MM.1S (cell line): ENCODE data around the gene LCE6A.

Experiments used
- CTCF ChIP-seq: fragments of 300-600 bp; sonication (generic); IDR thresholded peaks from 2 replicates; pipeline ENCODE4 v1.5.1; 2016; ENCODE audit warnings: antibody characterized with exemption, low read length, mixed read lengths
- EZH2 ChIP-seq: fragments of 300-600 bp; sonication (generic); optimal IDR thresholded peaks from 2 replicates; pipeline ENCODE3; 2017; ENCODE audit warnings: low read depth, mild to moderate bottlenecking, antibody characterized with exemption, low read length, mixed read lengths
- EZH2phosphoT487 ChIP-seq: fragments of 300-600 bp; sonication (generic); IDR thresholded peaks from 2 replicates; pipeline ENCODE4 v1.6.1; 2018; ENCODE audit warnings: antibody characterized with exemption, low read length

- TF ChIP-seq EZH2 (no peak), CTCF (no peak), EZH2phosphoT487 (no peak)
Observed at GRCh38 chr1:152801333-152801732, 41.3 kb upstream of the LCE6A start.
